ENCODE results near the gene GBE1. TPM values are rescaled to one million over a fixed set of nuclear protein-coding genes. Genes with fewer than 3 reads are reported as not detected.

GBE1 gene
- total RNA-seq, 2 experiments from 2014 or later, result 3.7 to 4.4 TPM

GRCh38 chr3:81793410-81793809 lies 32.0 kb upstream of the GBE1 start:
- CTCF ChIA-PET, result no interaction called here
- Mint-ChIP-seq H3K4me3 (no peak overlapping the region), H3K4me1 (ENCODE audit: low read depth) (no peaks in the 10 kb centered on the region), H3K27ac (no peak overlapping the region), H3K27me3 (peaks cover 4% of the 10 kb centered on the region), H3K9me3 (no peaks in the 10 kb centered on the region), H3K36me3 (ENCODE audit: low read depth) (no peaks in the 10 kb centered on the region)
- Histone ChIP-seq H3K4me1 (ENCODE audit: insufficient read depth, low read length) (no peaks in the 10 kb centered on the region), H3K4me3 (ENCODE audit: low read length) (no peak overlapping the region), H3K27ac (ENCODE audit: low read depth in 1 of 2, low read length in 2 of 2) (no peak overlapping the region), H3K36me3 (ENCODE audit: insufficient read depth, low read length) (no peaks in the 10 kb centered on the region), H3K9me3 (ENCODE audit: control insufficient read depth in 1 of 2, insufficient read depth in 1 of 2, low read length in 2 of 2) (no peaks in the 10 kb centered on the region), H3K27me3 (ENCODE audit: control insufficient read depth in 1 of 2, insufficient read depth in 2 of 2, low read length in 2 of 2) (no peaks in the 10 kb centered on the region)
- no peak for DNase-seq
- no peak for ATAC-seq (ENCODE audit: poor library complexity)
- POLR2A ChIA-PET, result no interaction called here
- intact Hi-C loops (cut with DNase I, micrococcal nuclease), result no loop called here
- no peak for TF ChIP-seq CTCF (IDR thresholded peaks at IDR 0.05)

- H3K4me1 Mint-ChIP-seq (ENCODE audit: low read depth), result no peaks in the 10 kb centered on the region
- intact Hi-C loops (cut with DNase I, micrococcal nuclease), result no loop called here
- Histone ChIP-seq H3K36me3 (ENCODE audit: insufficient read depth, low read length) (no peaks in the 10 kb centered on the region), H3K4me3 (ENCODE audit: low read length) (no peak overlapping the region), H3K27me3 (ENCODE audit: control insufficient read depth in 1 of 2, insufficient read depth in 2 of 2, low read length in 2 of 2) (no peaks in the 10 kb centered on the region), H3K9me3 (ENCODE audit: control insufficient read depth in 1 of 2, insufficient read depth in 1 of 2, low read length in 2 of 2) (no peaks in the 10 kb centered on the region), H3K4me1 (ENCODE audit: insufficient read depth, low read length) (no peaks in the 10 kb centered on the region), H3K27ac (ENCODE audit: low read depth in 1 of 2, low read length in 2 of 2) (no peak overlapping the region)
- no peak overlapping the region for H3K27ac Mint-ChIP-seq
- ATAC-seq (ENCODE audit: poor library complexity), result no peak
- DNase-seq, result no peak
- H3K4me3 Mint-ChIP-seq, result no peak overlapping the region
- H3K36me3 Mint-ChIP-seq (ENCODE audit: low read depth), result no peaks in the 10 kb centered on the region
- peaks cover 4% of the 10 kb centered on the region for H3K27me3 Mint-ChIP-seq
- POLR2A ChIA-PET, result no interaction called here
- no peaks in the 10 kb centered on the region for H3K9me3 Mint-ChIP-seq
- no peak for TF ChIP-seq CTCF (IDR thresholded peaks at IDR 0.05)
- CTCF ChIA-PET, result no interaction called here
Observed at GRCh38 chr3:81790117-81790516, 28.7 kb upstream of the GBE1 start.

GRCh38 chr3:81789691-81790090 lies 28.2 kb upstream of the GBE1 start:
- no peaks in the 10 kb centered on the region for H3K9me3 ChIP-seq (ENCODE audit: control insufficient read depth in 1 of 2, insufficient read depth in 1 of 2, low read length in 2 of 2)
- Mint-ChIP-seq H3K4me1 (ENCODE audit: low read depth) (no peaks in the 10 kb centered on the region), H3K4me3 (no peak overlapping the region), H3K27me3 (peaks cover 4% of the 10 kb centered on the region), H3K9me3 (no peaks in the 10 kb centered on the region), H3K36me3 (ENCODE audit: low read depth) (no peaks in the 10 kb centered on the region), H3K27ac (no peak overlapping the region)
- no peak for TF ChIP-seq CTCF (IDR thresholded peaks at IDR 0.05)
- no peak overlapping the region for H3K27ac ChIP-seq (ENCODE audit: low read depth in 1 of 2, low read length in 2 of 2)
- DNase-seq (no peak), ATAC-seq (ENCODE audit: poor library complexity) (no peak)
- H3K4me1 ChIP-seq (ENCODE audit: insufficient read depth, low read length), result no peaks in the 10 kb centered on the region
- H3K36me3 ChIP-seq (ENCODE audit: insufficient read depth, low read length), result no peaks in the 10 kb centered on the region
- intact Hi-C loops (cut with DNase I, micrococcal nuclease), result no loop called here
- POLR2A ChIA-PET, result no interaction called here
- no peak overlapping the region for H3K4me3 ChIP-seq (ENCODE audit: low read length)
- CTCF ChIA-PET, result no interaction called here
- H3K27me3 ChIP-seq (ENCODE audit: control insufficient read depth in 1 of 2, insufficient read depth in 2 of 2, low read length in 2 of 2), result no peaks in the 10 kb centered on the region
